CD4-positive, alpha-beta T cell (primary cell): ENCODE measurements around the gene ZNF860. TPM values are rescaled to one million over a fixed set of nuclear protein-coding genes. Genes with fewer than 3 reads are reported as not detected.

ENCODE experiments used
- ATAC-seq: fragments of 200-7000 bp; cut with Tn5 transposase; one replicate; pipeline ENCODE4 v1.10.0; 2022; ENCODE audit warnings: mild to moderate bottlenecking; ENCODE audit not compliant: poor library complexity
- CTCF ChIA-PET: fragments of 350-600 bp; sonication (Branson Sonifier 250); formaldehyde crosslinking; loops from one replicate; lab custom pipeline; 2021; ENCODE audit warnings: antibody characterized with exemption, inconsistent platforms; lab: Charles Lee
- POLR2A ChIA-PET: fragments of 350-600 bp; sonication (Branson Sonifier 250); formaldehyde crosslinking; loops from one replicate; lab custom pipeline; 2021; ENCODE audit warnings: antibody characterized with exemption, inconsistent platforms; lab: Charles Lee
- DNase-seq, 14 experiments: peaks; one replicate each; pipeline ENCODE4 v3.0.0-alpha.2; 2013 to 2020; ENCODE audit warnings: mixed read lengths in 2 of 14
- H3K27ac ChIP-seq, 2 donors: one replicate each; pipeline versions ENCODE4 v1.5.1 to v1.7.0; 2013; ENCODE audit warnings: low read length in 2 of 2, low read depth in 1 of 2, mild to moderate bottlenecking in 1 of 2
- H3K27me3 ChIP-seq, 2 experiments: 1 replicate in 1 of 2; 2 replicates in 1 of 2; pipeline versions ENCODE4 v1.6.1 to v1.7.0; 2013; ENCODE audit warnings: low read length in 2 of 2, control low read depth in 1 of 2, mild to moderate bottlenecking in 1 of 2, moderate library complexity in 1 of 2; ENCODE audit not compliant: insufficient read depth in 2 of 2, control insufficient read depth in 1 of 2
- H3K36me3 ChIP-seq: one replicate; pipeline ENCODE4 v1.6.1; 2013; ENCODE audit warnings: low read length, control low read depth; ENCODE audit not compliant: insufficient read depth
- H3K4me1 ChIP-seq: one replicate; pipeline ENCODE4 v1.6.1; 2013; ENCODE audit warnings: low read length, control low read depth; ENCODE audit not compliant: insufficient read depth
- H3K4me3 ChIP-seq: one replicate; pipeline ENCODE4 v1.5.1; 2013; ENCODE audit warnings: mild to moderate bottlenecking, low read length, moderate library complexity
- H3K9me3 ChIP-seq, 2 experiments: 1 replicate in 1 of 2; 2 replicates in 1 of 2; pipeline versions ENCODE4 v1.6.1 to v1.7.0; 2013; ENCODE audit warnings: low read length in 2 of 2, mild to moderate bottlenecking in 2 of 2, control low read depth in 1 of 2, moderate library complexity in 1 of 2; ENCODE audit not compliant: control insufficient read depth in 1 of 2, insufficient read depth in 1 of 2
- H3K27ac Mint-ChIP-seq: one replicate; pipeline ENCODE4 v1.8.0; 2020; ENCODE audit warnings: mixed read lengths
- H3K27me3 Mint-ChIP-seq: one replicate; pipeline ENCODE4 v1.8.0; 2021; ENCODE audit warnings: mixed read lengths
- H3K36me3 Mint-ChIP-seq: one replicate; pipeline ENCODE4 v1.8.0; 2021; ENCODE audit warnings: low read depth, mixed read lengths
- H3K4me1 Mint-ChIP-seq: one replicate; pipeline ENCODE4 v1.8.0; 2021; ENCODE audit warnings: low read depth, mixed read lengths
- H3K4me3 Mint-ChIP-seq: one replicate; pipeline ENCODE4 v1.8.0; 2020; ENCODE audit warnings: mild to moderate bottlenecking, mixed read lengths
- H3K9me3 Mint-ChIP-seq: one replicate; pipeline ENCODE4 v1.8.0; 2020; ENCODE audit warnings: mixed read lengths
- intact Hi-C, 2 experiments: fragments of 100-400 bp; cut with DNase I in 1 of 2; cut with micrococcal nuclease in 1 of 2; formaldehyde crosslinking; loops; one replicate each; pipeline versions ENCODE4 v1.15.1 to v1.9.0; 2023 to 2025; cut with DNase I, micrococcal nuclease
- total RNA-seq, 174 experiments: library from RNA in 2 of 174; stranded (reverse) in 2 of 174; gene quantifications; one replicate each; pipeline ENCODE4 v1.2.3 and lab custom pipeline; 2021 to 2026
- TF ChIP-seq, protein P1 (sequence below): fragments of 200-600 bp; IDR thresholded peaks from one replicate; pipeline ENCODE4 v1.8.0; 2022; ENCODE audit warnings: antibody characterized with exemption, mild to moderate bottlenecking

The ZNF860 gene
- total RNA-seq, 2 experiments from 2014 or later = not detected

DNA sequence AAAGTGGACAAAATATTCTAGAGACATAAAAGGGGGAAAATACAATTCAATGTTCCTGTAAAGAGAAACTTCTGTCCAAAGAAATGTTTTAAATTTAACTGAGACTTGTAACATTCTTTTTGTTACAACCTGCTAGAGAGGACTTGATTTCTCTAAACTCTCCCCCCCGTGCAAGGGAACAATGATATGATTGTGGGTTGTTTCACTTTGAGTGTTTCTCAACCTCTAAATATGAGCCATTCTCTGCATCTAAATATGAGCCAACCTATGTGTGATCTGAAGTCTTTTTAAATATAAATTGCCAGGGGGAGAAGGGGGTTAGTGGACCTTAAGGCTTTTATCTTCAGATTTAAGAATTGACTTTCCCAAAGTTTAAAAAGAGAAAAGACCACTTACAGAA, 14.6 kb downstream of the ZNF860 start:
- TF ChIP-seq, protein P1, sequence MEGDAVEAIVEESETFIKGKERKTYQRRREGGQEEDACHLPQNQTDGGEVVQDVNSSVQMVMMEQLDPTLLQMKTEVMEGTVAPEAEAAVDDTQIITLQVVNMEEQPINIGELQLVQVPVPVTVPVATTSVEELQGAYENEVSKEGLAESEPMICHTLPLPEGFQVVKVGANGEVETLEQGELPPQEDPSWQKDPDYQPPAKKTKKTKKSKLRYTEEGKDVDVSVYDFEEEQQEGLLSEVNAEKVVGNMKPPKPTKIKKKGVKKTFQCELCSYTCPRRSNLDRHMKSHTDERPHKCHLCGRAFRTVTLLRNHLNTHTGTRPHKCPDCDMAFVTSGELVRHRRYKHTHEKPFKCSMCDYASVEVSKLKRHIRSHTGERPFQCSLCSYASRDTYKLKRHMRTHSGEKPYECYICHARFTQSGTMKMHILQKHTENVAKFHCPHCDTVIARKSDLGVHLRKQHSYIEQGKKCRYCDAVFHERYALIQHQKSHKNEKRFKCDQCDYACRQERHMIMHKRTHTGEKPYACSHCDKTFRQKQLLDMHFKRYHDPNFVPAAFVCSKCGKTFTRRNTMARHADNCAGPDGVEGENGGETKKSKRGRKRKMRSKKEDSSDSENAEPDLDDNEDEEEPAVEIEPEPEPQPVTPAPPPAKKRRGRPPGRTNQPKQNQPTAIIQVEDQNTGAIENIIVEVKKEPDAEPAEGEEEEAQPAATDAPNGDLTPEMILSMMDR = no peak
- H3K4me3 Mint-ChIP-seq = no peak overlapping the region
- ATAC-seq (no peak), DNase-seq (no peak)
- no peak overlapping the region for H3K4me3 ChIP-seq
- intact Hi-C loops = no loop called here
- no peak overlapping the region for H3K27ac ChIP-seq
- no peak overlapping the region for H3K27ac Mint-ChIP-seq
- no peaks in the 10 kb centered on the region for H3K4me1 Mint-ChIP-seq
- no peaks in the 10 kb centered on the region for H3K27me3 ChIP-seq
- peaks cover 2% of the 10 kb centered on the region for H3K9me3 Mint-ChIP-seq
- H3K9me3 ChIP-seq = peaks cover 8 to 12% of the 10 kb centered on the region in 2 experiments
- H3K36me3 ChIP-seq = no peaks in the 10 kb centered on the region
- no peaks in the 10 kb centered on the region for H3K4me1 ChIP-seq
- peaks cover 16% of the 10 kb centered on the region for H3K27me3 Mint-ChIP-seq
- ChIA-PET POLR2A (no interaction called here), CTCF (no interaction called here)
- H3K36me3 Mint-ChIP-seq = no peaks in the 10 kb centered on the region

DNA sequence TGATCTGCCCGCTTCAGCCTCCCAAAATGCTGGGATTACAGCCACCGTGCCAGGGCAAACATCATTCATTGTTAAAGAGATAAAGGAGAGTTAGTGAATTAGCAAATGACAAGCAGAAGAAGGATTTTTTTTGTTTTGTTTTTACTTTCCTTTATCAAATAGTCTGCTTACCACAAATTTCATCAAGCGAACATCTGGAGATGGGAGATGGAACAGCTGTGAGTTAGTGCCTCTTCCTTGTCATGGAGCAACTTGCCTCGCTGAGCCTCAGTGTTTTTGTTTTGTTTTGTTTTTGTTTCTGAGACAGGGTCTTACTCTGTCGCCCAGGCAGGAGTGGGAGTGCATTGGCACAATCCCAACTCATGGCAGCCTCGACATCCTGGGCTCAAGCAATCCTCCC, 15.9 kb downstream of the ZNF860 start:
- Mint-ChIP-seq H3K9me3 (peaks cover under 1% of the 10 kb centered on the region), H3K27ac (no peak overlapping the region), H3K4me1 (no peaks in the 10 kb centered on the region), H3K4me3 (no peak overlapping the region), H3K36me3 (no peaks in the 10 kb centered on the region), H3K27me3 (peaks cover 22% of the 10 kb centered on the region)
- ChIA-PET POLR2A (interaction anchor here (1.1 kb wide), 1 partner anchor 14 kb away, joined by 3 read pairs; no protein-coding TSS in a partner anchor), CTCF (no interaction called here)
- Histone ChIP-seq H3K4me1 (no peaks in the 10 kb centered on the region), H3K36me3 (no peaks in the 10 kb centered on the region), H3K9me3 (peaks cover under 1 to 4% of the 10 kb centered on the region in 2 experiments), H3K4me3 (no peak overlapping the region), H3K27ac (no peak overlapping the region), H3K27me3 (peaks cover 0 to 5% of the 10 kb centered on the region in 2 experiments)
- TF ChIP-seq, protein P1 = no peak
- DNase-seq (no peak), ATAC-seq (no peak)
- intact Hi-C loops = no loop called here

DNA sequence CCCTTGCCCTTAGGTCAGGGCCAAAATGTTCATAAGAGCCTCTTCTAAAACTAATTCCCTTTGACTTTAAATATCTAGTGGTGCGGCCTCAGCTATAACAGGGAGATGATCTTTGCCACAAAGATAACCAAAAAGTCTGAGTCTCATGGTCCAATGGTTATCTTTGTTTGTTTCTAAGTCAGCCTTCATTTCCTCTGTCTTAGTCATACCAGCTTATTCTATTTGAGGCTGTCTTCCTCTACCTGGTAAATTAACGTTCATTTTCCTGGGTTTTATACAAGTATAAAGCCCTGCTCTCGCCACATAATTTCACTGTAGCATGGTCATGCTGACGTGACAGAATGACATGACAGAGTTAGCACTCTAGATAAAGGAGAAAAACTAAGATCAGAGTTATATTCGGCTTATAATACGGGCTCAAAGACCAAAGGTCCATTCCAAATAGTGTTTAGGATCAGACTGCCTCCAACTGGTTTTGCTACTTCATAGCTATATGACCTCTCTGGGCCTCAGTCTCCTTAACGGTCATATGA, 18.4 kb downstream of the ZNF860 start:
- Mint-ChIP-seq H3K4me1 (no peaks in the 10 kb centered on the region), H3K9me3 (no peaks in the 10 kb centered on the region), H3K27ac (no peak overlapping the region), H3K27me3 (peaks cover 40% of the 10 kb centered on the region), H3K4me3 (no peak overlapping the region), H3K36me3 (no peaks in the 10 kb centered on the region)
- ChIA-PET POLR2A (interaction anchor here (1.3 kb wide), 1 partner anchor 39 kb away, joined by 3 read pairs; no protein-coding TSS in a partner anchor), CTCF (no interaction called here)
- no peaks in the 10 kb centered on the region for H3K4me1 ChIP-seq
- H3K36me3 ChIP-seq = no peaks in the 10 kb centered on the region
- no peak overlapping the region for H3K27ac ChIP-seq
- intact Hi-C loops = no loop called here
- H3K9me3 ChIP-seq = no peaks in the 10 kb centered on the region
- TF ChIP-seq, protein P1 = no peak
- no peak overlapping the region for H3K4me3 ChIP-seq
- H3K27me3 ChIP-seq = peaks cover 0 to 15% of the 10 kb centered on the region in 2 experiments
- no peak for DNase-seq
- no peak for ATAC-seq
